HepG2 (cell line): ENCODE data around the gene IQGAP3. TPM values are rescaled to one million over a fixed set of nuclear protein-coding genes. Genes with fewer than 3 reads are reported as not detected.

Source experiments
- AGO2 ChIP-seq: fragments of 200-400 bp; formaldehyde crosslinking; optimal IDR thresholded peaks from 2 replicates; pipeline ENCODE3; 2017; ENCODE audit warnings: mild to moderate bottlenecking, low read depth, low read length, moderate library complexity
- AHDC1 ChIP-seq: sonication (generic); formaldehyde crosslinking; IDR thresholded peaks from 2 replicates; pipeline ENCODE4 v1.5.1; 2020; ENCODE audit warnings: mild to moderate bottlenecking, missing genetic modification reagents, borderline replicate concordance
- ARID2 ChIP-seq: sonication (generic); formaldehyde crosslinking; IDR thresholded peaks from 2 replicates; pipeline ENCODE4 v1.8.1; 2022; ENCODE audit warnings: mild to moderate bottlenecking, missing genetic modification reagents, borderline replicate concordance
- ATAD3A ChIP-seq: sonication (generic); formaldehyde crosslinking; IDR thresholded peaks from 2 replicates; pipeline ENCODE4 v1.4.0; 2020; ENCODE audit warnings: missing genetic modification reagents
- DNMT3B ChIP-seq: conservative IDR thresholded peaks from 2 replicates; pipeline ENCODE4 v1.6.1; 2016; ENCODE audit warnings: missing biosample characterization, control low read depth
- E2F2 ChIP-seq: sonication (generic); formaldehyde crosslinking; IDR thresholded peaks from 2 replicates; pipeline ENCODE4 v1.4.0; 2020; ENCODE audit warnings: missing genetic modification reagents, borderline replicate concordance
- ETV6 ChIP-seq: sonication (generic); formaldehyde crosslinking; conservative IDR thresholded peaks from 2 replicates; pipeline ENCODE4 v1.4.0; 2020; ENCODE audit warnings: missing genetic modification reagents
- FOXK2 ChIP-seq: fragments of 450-650 bp; IDR thresholded peaks from 2 replicates; pipeline ENCODE4 v1.6.1; 2016
- HNRNPH1 ChIP-seq: fragments of 200-400 bp; formaldehyde crosslinking; optimal IDR thresholded peaks from 2 replicates; pipeline ENCODE3; 2017; ENCODE audit warnings: mild to moderate bottlenecking, low read depth, low read length
- HOXA5 ChIP-seq: sonication (generic); formaldehyde crosslinking; IDR thresholded peaks from 2 replicates; pipeline ENCODE4 v1.4.0; 2020; ENCODE audit warnings: missing genetic modification reagents
- ONECUT2 ChIP-seq: sonication (generic); formaldehyde crosslinking; IDR thresholded peaks from 2 replicates; pipeline ENCODE4 v1.4.0; 2020; ENCODE audit warnings: missing genetic modification reagents
- PHF8 ChIP-seq: sonication (generic); formaldehyde crosslinking; IDR thresholded peaks from 2 replicates; pipeline ENCODE4 v1.5.0; 2020; ENCODE audit warnings: missing genetic modification reagents
- POLR2A ChIP-seq, 2 experiments: IDR thresholded peaks; 2 replicates each; pipeline ENCODE4 v1.6.1; 2011; ENCODE audit warnings: low read depth in 2 of 2, low read length in 2 of 2, mild to moderate bottlenecking in 1 of 2, moderate library complexity in 1 of 2; ENCODE audit not compliant: insufficient read depth in 1 of 2
- POLR2AphosphoS5 ChIP-seq: IDR thresholded peaks from 2 replicates; pipeline ENCODE4 v1.6.1; 2012; ENCODE audit warnings: low read depth, low read length
- RBFOX2 ChIP-seq: fragments of 200-400 bp; formaldehyde crosslinking; IDR thresholded peaks from 2 replicates; pipeline ENCODE4 v1.6.1; 2017; ENCODE audit warnings: low read depth, mild to moderate bottlenecking, low read length
- ZBTB43 ChIP-seq: sonication (generic); formaldehyde crosslinking; conservative IDR thresholded peaks from 2 replicates; pipeline ENCODE4 v1.4.0; 2020; ENCODE audit warnings: missing genetic modification reagents
- ZNF138 ChIP-seq: sonication (generic); formaldehyde crosslinking; IDR thresholded peaks from 2 replicates; pipeline ENCODE4 v1.5.0; 2020; ENCODE audit warnings: mild to moderate bottlenecking, low read depth, missing genetic modification reagents
- ZNF263 ChIP-seq: sonication (generic); formaldehyde crosslinking; IDR thresholded peaks from 2 replicates; pipeline ENCODE4 v1.4.0; 2020; ENCODE audit warnings: missing genetic modification reagents
- ZNF350 ChIP-seq: sonication (generic); formaldehyde crosslinking; IDR thresholded peaks from 2 replicates; pipeline ENCODE4 v1.4.0; 2020; ENCODE audit warnings: mild to moderate bottlenecking, low read depth, missing genetic modification reagents, borderline replicate concordance
- ZNF577 ChIP-seq: sonication (generic); formaldehyde crosslinking; IDR thresholded peaks from 2 replicates; pipeline ENCODE4 v1.4.0; 2020; ENCODE audit warnings: mild to moderate bottlenecking, low read depth, missing genetic modification reagents, borderline replicate concordance
- ZNF619 ChIP-seq: sonication (generic); formaldehyde crosslinking; IDR thresholded peaks from 2 replicates; pipeline ENCODE4 v1.4.0; 2020; ENCODE audit warnings: mild to moderate bottlenecking, missing genetic modification reagents
- ZNF703 ChIP-seq: sonication (generic); formaldehyde crosslinking; IDR thresholded peaks from 2 replicates; pipeline ENCODE4 v1.5.1; 2020; ENCODE audit warnings: missing genetic modification reagents, mild to moderate bottlenecking, moderate library complexity, borderline replicate concordance
- ZNF879 ChIP-seq: sonication (generic); formaldehyde crosslinking; IDR thresholded peaks from 2 replicates; pipeline ENCODE4 v1.8.1; 2023; ENCODE audit warnings: missing genetic modification reagents
- polyA plus RNA-seq, 8 experiments: library from polyadenylated mRNA; depleted of rRNA in 3 of 8; stranded (reverse) in 7 of 8; unstranded in 1 of 8; fragments of >200 nt; fragmentation: Illumina TruSeq in 4 of 8; extraction: Trizol in 4 of 8; gene quantifications; 2 replicates each; pipeline versions ENCODE4 v1.2.1 to v1.2.3, GENCODE V29; 2011 to 2016; ENCODE audit warnings: low read depth in 4 of 8, missing spikeins in 1 of 8, mixed read lengths in 1 of 8; ENCODE audit not compliant: insufficient read depth in 1 of 8
- total RNA-seq, 5 experiments: library from RNA; depleted of rRNA; stranded (reverse); fragments of >200 nt; fragmentation: Illumina TruSeq; extraction: Trizol; gene quantifications; 2 replicates each; pipeline ENCODE4 v1.2.3, GENCODE V29; 2016; ENCODE audit warnings: low read depth in 1 of 5

Gene IQGAP3
- total and polyA plus RNA-seq, 2 of the 13 experiments (the other 11 are each of a cell fraction or from before 2014, with no cell fraction given): 13.5 to 14.1 TPM

DNA sequence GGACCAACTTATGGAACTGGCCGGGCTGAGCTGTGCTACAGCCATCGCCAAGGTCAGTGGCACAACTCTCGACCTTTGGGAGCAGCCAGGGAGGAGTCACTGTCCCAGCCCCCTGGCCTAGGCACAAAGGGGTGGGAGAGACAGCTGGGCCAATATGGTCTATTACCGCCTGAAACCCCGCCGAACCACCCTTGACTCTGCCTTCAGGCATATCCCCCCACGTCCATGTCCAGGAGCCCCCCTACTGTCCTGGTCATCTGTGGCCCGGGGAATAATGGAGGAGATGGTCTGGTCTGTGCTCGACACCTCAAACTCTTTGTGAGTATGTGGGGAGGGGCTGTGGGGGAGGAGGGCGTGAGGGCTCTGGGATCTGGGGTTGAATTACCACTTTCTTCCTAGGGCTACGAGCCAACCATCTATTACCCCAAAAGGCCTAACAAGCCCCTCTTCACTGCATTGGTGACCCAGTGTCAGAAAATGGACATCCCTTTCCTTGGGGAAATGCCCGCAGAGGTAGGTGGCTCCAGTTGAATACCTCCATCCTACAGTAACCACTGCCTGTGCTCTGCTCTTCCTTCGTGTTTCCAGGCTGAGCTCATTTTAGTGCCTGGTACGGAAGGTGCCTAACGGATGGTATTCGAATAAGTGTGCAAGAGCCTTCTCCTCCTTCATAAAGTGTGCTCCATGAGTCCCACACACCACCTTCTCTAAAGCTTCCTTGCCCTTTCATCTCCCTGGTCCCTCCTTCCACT lies 20.0 kb upstream of the IQGAP3 start (continued):
- no peak for TF ChIP-seq AHDC1
- TF ChIP-seq ZNF879 (CRISPR knock-in tag): no peak
- no peak for TF ChIP-seq ZNF703
- TF ChIP-seq ONECUT2 (CRISPR knock-in tag): no peak
- peak; percentile 80 for TF ChIP-seq AGO2
- no peak for TF ChIP-seq E2F2
- no peak for TF ChIP-seq HOXA5 (CRISPR knock-in tag)
- no peak for TF ChIP-seq RBFOX2
- peak; percentile 26 for TF ChIP-seq POLR2AphosphoS5
- no peak for TF ChIP-seq FOXK2
- TF ChIP-seq HNRNPH1: no peak
- TF ChIP-seq ETV6: no peak
- no peak for TF ChIP-seq ATAD3A
- 0 out of 2 replicates have a peak, but pooled peaks have one; percentile 8 for TF ChIP-seq ZNF350
- no peak for TF ChIP-seq ARID2 (CRISPR knock-in tag)
- no peak for TF ChIP-seq ZNF138 (CRISPR knock-in tag)
- no peak for TF ChIP-seq PHF8 (CRISPR knock-in tag)
- TF ChIP-seq POLR2A (IDR thresholded peaks at IDR 0.05; ENCODE audit: insufficient read depth in 1 of 2, low read depth in 2 of 2, low read length in 2 of 2): peak in 1 of 2 experiments; percentile 23; a peak in 2 of 4 replicates
- peak; percentile 35; the same call in 1 of the 2 replicates for TF ChIP-seq ZNF263
- no peak for TF ChIP-seq DNMT3B (CRISPR knock-in tag)
- 0 out of 2 replicates have a peak, but pooled peaks have one; percentile 23 for TF ChIP-seq ZNF619 (CRISPR knock-in tag)
- no peak for TF ChIP-seq ZNF577 (CRISPR knock-in tag)
- TF ChIP-seq ZBTB43 (CRISPR knock-in tag): no peak
